ENCODE measurements around the gene ATP5F1D. TPM values are rescaled to one million over a fixed set of nuclear protein-coding genes. Genes with fewer than 3 reads are reported as not detected.

ATP5F1D gene
- total and polyA plus RNA-seq, 2 of the 13 experiments (the other 11 are each of a cell fraction or from before 2014, with no cell fraction given): 39.4 to 78.7 TPM

DNA sequence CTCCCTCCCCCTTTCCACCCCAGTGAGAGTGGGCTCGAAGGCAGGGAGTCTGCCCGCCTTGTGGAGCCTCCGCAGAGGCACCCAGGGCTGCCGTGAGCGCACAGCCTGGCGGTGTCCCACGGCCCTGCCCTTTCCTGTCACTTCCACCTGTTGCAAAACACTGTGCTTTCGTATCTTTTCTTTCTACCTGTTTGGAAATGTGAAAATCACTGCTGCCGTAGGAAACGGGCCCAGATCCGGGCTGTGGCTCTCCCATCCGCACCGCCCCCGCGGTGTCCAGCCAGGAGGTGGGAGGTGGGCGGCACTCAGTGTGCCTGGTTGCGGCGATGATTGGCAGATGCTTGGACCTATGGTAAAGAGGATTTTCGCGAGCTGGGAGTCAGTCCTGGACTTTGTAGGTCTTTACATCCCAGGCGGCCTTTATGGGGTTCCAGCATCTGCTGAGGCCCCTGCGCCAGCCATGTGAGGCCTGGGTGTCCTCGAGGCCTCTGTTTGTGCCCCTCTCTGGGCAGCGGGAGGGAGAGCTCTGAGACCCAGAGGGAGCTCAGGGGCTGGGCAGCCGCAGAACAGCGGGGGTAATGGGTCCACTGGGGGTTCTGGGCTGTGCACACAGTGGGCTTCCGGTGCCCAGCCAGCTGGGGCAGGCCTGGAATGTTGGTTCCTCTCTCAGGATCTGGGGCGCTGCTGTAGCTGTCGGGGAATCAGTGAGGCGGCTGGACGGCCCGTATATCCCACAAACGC is 29.9 kb upstream of the ATP5F1D start:
- no peaks in the 10 kb centered on the region; a peak in 1 of 5 replicates for H3K27me3 ChIP-seq (ENCODE audit: control insufficient read depth in 1 of 2, insufficient read depth in 2 of 2, low read length in 2 of 2)
- peaks cover 13 to 25% of the 10 kb centered on the region in 2 experiments; a peak in 4 of 5 replicates for H3K36me3 ChIP-seq (replicated peaks in 1 of 2; ENCODE audit: control insufficient read depth in 1 of 2, insufficient read depth in 2 of 2, low read length in 2 of 2)
- peaks cover 45% of the 10 kb centered on the region for H3K4me1 ChIP-seq (ENCODE audit: insufficient read depth, low read length)
- ChIA-PET POLR2A (interaction anchor here (0.7 kb wide), 2 partner anchors 26 to 35 kb away, joined by 4 to 5 read pairs; no protein-coding TSS in a partner anchor), CTCF (ENCODE audit: low intra/inter-chr PET ratio, low total read pairs) (no interaction called here)
- peaks cover 90% of the 10 kb centered on the region for H3K79me2 ChIP-seq (ENCODE audit: insufficient read depth, low read length)
- in situ Hi-C loops (cut with HindIII; ENCODE audit: extremely low pct_ligation_motif_present, low pct_unique_long_range_greater_than_20kb) (no loop called here), intact Hi-C loops (cut with micrococcal nuclease; ENCODE audit: unreplicated experiment) (no loop called here)
- BruUV-seq (replicated peaks): no TSS peak
- H3K9me3 ChIP-seq (ENCODE audit: low read length): no peaks in the 10 kb centered on the region
- H3K4me3 ChIP-seq (replicated peaks in 1 of 3; ENCODE audit: insufficient read depth in 1 of 3, low read depth in 2 of 3, low read length in 3 of 3): no peak overlapping the region; a peak in 1 of 6 replicates
- H3K9ac ChIP-seq (ENCODE audit: insufficient read depth, low read depth, low read length): 0 out of 2 replicates have a peak overlapping the region, but pooled peaks have one; percentile 22
- DNase-seq (ENCODE audit: low spot score) (no peak), FAIRE-seq (no peak), ATAC-seq (no peak)
- no peak overlapping the region for H3K4me2 ChIP-seq (ENCODE audit: low read depth, low read length)
- H4K20me1 ChIP-seq (ENCODE audit: insufficient read depth, low read length): peaks cover 53% of the 10 kb centered on the region
- H3K27ac ChIP-seq (ENCODE audit: extremely low read length, insufficient read depth, low read length): no peak overlapping the region
- 93% methylated on average over 24 of the region's 33 CpGs for WGBS (ENCODE audit: low lambda C conversion rate)
- no peak overlapping the region for H2AFZ ChIP-seq (ENCODE audit: low read length)
- TF ChIP-seq TARDBP (CRISPR knock-in tag; IDR thresholded peaks at IDR 0.05) (no peak), SP2 (CRISPR knock-in tag; IDR thresholded peaks at IDR 0.05) (peak; percentile 35; the same call in 1 of the 2 replicates), NFATC3 (CRISPR knock-in tag; IDR thresholded peaks at IDR 0.05) (no peak), HOXA3 (CRISPR knock-in tag; IDR thresholded peaks at IDR 0.05) (peak; percentile 21; the same call in 1 of the 2 replicates), ZBTB38 (CRISPR knock-in tag; IDR thresholded peaks at IDR 0.05) (peak; percentile 78), ZNF609 (CRISPR knock-in tag; IDR thresholded peaks at IDR 0.05; ENCODE audit: borderline replicate concordance) (no peak), GABPB1 (CRISPR knock-in tag; IDR thresholded peaks at IDR 0.05) (peak; percentile 38; the same call in 1 of the 2 replicates), AGO2 (optimal IDR thresholded peaks at IDR 0.05; ENCODE audit: low read depth, low read length) (peak; percentile 69)
- TF ChIP-seq, protein P1, sequence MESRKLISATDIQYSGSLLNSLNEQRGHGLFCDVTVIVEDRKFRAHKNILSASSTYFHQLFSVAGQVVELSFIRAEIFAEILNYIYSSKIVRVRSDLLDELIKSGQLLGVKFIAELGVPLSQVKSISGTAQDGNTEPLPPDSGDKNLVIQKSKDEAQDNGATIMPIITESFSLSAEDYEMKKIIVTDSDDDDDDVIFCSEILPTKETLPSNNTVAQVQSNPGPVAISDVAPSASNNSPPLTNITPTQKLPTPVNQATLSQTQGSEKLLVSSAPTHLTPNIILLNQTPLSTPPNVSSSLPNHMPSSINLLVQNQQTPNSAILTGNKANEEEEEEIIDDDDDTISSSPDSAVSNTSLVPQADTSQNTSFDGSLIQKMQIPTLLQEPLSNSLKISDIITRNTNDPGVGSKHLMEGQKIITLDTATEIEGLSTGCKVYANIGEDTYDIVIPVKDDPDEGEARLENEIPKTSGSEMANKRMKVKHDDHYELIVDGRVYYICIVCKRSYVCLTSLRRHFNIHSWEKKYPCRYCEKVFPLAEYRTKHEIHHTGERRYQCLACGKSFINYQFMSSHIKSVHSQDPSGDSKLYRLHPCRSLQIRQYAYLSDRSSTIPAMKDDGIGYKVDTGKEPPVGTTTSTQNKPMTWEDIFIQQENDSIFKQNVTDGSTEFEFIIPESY (CRISPR knock-in tag; IDR thresholded peaks at IDR 0.05): peak; percentile 98
- TF ChIP-seq, protein P2, sequence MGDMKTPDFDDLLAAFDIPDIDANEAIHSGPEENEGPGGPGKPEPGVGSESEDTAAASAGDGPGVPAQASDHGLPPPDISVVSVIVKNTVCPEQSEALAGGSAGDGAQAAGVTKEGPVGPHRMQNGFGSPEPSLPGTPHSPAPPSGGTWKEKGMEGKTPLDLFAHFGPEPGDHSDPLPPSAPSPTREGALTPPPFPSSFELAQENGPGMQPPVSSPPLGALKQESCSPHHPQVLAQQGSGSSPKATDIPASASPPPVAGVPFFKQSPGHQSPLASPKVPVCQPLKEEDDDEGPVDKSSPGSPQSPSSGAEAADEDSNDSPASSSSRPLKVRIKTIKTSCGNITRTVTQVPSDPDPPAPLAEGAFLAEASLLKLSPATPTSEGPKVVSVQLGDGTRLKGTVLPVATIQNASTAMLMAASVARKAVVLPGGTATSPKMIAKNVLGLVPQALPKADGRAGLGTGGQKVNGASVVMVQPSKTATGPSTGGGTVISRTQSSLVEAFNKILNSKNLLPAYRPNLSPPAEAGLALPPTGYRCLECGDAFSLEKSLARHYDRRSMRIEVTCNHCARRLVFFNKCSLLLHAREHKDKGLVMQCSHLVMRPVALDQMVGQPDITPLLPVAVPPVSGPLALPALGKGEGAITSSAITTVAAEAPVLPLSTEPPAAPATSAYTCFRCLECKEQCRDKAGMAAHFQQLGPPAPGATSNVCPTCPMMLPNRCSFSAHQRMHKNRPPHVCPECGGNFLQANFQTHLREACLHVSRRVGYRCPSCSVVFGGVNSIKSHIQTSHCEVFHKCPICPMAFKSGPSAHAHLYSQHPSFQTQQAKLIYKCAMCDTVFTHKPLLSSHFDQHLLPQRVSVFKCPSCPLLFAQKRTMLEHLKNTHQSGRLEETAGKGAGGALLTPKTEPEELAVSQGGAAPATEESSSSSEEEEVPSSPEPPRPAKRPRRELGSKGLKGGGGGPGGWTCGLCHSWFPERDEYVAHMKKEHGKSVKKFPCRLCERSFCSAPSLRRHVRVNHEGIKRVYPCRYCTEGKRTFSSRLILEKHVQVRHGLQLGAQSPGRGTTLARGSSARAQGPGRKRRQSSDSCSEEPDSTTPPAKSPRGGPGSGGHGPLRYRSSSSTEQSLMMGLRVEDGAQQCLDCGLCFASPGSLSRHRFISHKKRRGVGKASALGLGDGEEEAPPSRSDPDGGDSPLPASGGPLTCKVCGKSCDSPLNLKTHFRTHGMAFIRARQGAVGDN (CRISPR knock-in tag; IDR thresholded peaks at IDR 0.05): peak; percentile 25; the same call in 1 of the 2 replicates

Data from HepG2 (cell line).